ENCODE measurements around the gene RPS16. TPM values are rescaled to one million over a fixed set of nuclear protein-coding genes. Genes with fewer than 3 reads are reported as not detected.

RPS16 gene
- total and polyA plus RNA-seq, 9 donors = 261 to 2,619 (median 2,071) TPM

DNA sequence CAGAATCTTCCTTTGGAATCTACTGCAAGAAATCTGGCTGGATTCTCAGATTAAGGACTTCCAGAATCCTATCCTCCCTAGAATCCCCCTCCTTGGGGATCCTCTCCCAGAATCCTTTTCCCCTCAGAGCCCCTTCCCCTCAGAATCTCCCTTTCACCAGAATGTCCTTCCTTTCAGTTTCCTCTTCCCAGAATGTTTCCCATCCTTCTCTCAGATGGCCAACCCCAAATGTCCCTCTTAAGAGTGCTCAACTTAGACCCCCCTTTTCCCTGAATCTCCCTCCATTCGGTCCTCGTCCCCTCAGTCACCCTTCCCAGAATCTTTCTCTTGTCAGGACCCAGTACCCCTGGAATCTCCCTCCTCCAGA is 584 bp upstream of the RPS16 start:
- DNase-seq = no peak
- Histone ChIP-seq H3K4me3 (ENCODE audit: low read length) (peak overlapping the region; percentile 45), H3K36me3 (ENCODE audit: control insufficient read depth, insufficient read depth, low read length) (peaks cover 30% of the 10 kb centered on the region), H3K9me3 (replicated peaks; ENCODE audit: control insufficient read depth, low read depth, low read length) (no peaks in the 10 kb centered on the region), H3K27ac (ENCODE audit: low read length) (peak overlapping the region; percentile 96), H3K27me3 (ENCODE audit: control insufficient read depth, insufficient read depth, low read length) (no peaks in the 10 kb centered on the region), H3K4me1 (ENCODE audit: control insufficient read depth, insufficient read depth, low read length) (peaks cover 25% of the 10 kb centered on the region)
- WGBS (ENCODE audit: insufficient coverage) = 6% methylated on average over 2 of the region's 2 CpGs

DNA sequence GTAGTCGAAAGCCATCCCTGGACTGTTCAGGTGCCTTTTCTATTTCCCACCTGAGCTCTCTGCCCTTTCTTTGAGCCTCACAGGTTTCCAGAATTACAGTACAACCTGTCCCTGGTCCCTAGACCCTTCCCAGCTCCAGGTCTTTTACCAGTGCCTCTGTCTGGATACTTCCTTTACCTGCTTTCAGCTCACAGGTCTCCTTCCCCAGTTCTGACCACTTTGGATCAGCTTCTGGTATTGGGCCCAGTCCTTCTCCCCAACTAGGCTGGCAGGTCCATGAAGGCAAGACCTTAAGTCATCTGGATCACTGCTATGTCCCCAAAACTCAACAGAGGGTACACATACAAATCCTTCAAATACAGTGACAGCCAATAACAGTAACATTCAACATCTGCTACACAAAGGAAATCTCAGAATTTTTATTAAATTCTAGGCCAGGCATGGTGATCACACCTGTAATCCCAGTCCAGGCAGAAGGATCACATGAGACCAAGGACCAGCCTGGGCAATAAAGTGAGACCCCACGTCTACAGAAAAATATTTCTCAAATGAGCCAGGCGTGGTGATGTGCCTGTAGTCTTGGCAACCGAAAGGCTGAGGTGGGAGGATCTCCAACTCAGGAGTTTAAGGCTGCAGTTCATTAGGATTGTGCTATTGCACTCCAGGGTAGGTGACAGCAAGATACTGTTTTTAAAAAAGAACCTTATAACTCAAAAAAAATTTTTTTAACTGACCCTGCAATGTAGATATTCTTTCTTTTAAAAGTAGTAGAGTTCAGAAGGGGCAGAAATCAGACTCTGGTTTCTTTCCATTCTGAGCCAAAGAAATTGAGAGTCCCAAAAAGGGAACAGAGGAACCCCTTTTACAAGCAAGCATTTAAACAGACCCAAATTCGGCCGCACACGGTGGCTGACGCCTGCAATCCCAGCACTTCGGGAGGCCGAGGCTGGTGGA is 1.3 kb downstream of the RPS16 start:
- no peak for DNase-seq
- peak overlapping the region; percentile 86 for H3K4me3 ChIP-seq (ENCODE audit: low read length)
- H3K27me3 ChIP-seq (ENCODE audit: control insufficient read depth, insufficient read depth, low read length) = no peaks in the 10 kb centered on the region
- H3K9me3 ChIP-seq (replicated peaks; ENCODE audit: control insufficient read depth, low read depth, low read length) = no peaks in the 10 kb centered on the region
- H3K36me3 ChIP-seq (ENCODE audit: control insufficient read depth, insufficient read depth, low read length) = peaks cover 35% of the 10 kb centered on the region
- 69% methylated on average over 7 of the region's 10 CpGs for WGBS (ENCODE audit: insufficient coverage)
- H3K27ac ChIP-seq (ENCODE audit: low read length) = peak overlapping the region; percentile 0
- H3K4me1 ChIP-seq (ENCODE audit: control insufficient read depth, insufficient read depth, low read length) = peaks cover 30% of the 10 kb centered on the region

DNA sequence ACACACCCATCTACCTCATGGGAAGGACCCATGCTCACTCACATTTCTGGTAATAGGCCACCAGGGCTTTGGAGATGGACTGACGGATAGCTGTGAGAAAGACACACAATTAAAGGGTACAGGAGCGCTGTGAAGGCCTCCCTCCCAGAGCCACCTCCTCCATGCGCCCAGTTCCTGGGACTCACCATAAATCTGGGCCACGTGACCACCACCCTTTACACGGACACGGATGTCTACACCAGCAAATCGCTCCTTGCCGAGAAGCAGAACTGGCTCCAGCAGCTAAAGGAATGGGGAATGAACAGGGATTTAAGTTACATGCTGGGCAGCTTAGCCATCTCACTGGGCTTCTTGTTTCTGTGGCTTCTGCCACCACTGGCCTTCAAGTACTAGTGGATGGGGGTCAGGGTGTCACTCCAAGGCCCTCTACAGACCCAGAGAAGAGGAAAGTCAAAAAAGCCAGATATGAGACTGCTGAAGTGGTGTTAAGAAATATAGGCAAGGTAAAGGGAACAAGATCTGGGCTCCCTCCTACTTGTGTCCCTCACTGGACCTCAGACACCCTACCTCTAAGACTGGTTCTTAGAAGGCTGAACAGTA is 2.2 kb downstream of the RPS16 start:
- peaks cover 37% of the 10 kb centered on the region for H3K4me1 ChIP-seq (ENCODE audit: control insufficient read depth, insufficient read depth, low read length)
- DNase-seq = no peak
- no peaks in the 10 kb centered on the region for H3K27me3 ChIP-seq (ENCODE audit: control insufficient read depth, insufficient read depth, low read length)
- 100% methylated on average over 2 of the region's 8 CpGs for WGBS (ENCODE audit: insufficient coverage)
- H3K9me3 ChIP-seq (replicated peaks; ENCODE audit: control insufficient read depth, low read depth, low read length) = no peaks in the 10 kb centered on the region
- H3K36me3 ChIP-seq (ENCODE audit: control insufficient read depth, insufficient read depth, low read length) = peaks cover 35% of the 10 kb centered on the region
- no peak overlapping the region for H3K27ac ChIP-seq (ENCODE audit: low read length)
- no peak overlapping the region for H3K4me3 ChIP-seq (ENCODE audit: low read length)

DNA sequence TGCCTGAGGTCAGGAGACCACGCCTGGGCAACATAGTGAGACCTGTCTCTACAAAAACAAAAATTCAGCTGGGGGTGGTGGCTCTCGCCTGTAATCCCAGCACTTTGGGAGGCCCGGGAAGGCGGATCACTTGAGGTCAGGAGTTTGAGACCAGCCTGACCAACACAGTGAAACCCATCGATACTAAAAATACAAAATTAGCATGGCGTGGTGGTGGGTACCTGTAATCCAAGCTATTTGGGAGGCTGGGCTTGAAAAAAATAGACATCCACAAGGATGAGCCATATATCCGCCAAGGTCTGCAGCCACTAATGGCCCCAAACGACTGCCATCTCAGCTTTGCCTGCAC is 3.1 kb downstream of the RPS16 start:
- H3K4me3 ChIP-seq (ENCODE audit: low read length) = no peak overlapping the region
- H3K36me3 ChIP-seq (ENCODE audit: control insufficient read depth, insufficient read depth, low read length) = peaks cover 35% of the 10 kb centered on the region
- no peaks in the 10 kb centered on the region for H3K27me3 ChIP-seq (ENCODE audit: control insufficient read depth, insufficient read depth, low read length)
- 97% methylated on average over 5 of the region's 8 CpGs for WGBS (ENCODE audit: insufficient coverage)
- no peak overlapping the region for H3K27ac ChIP-seq (ENCODE audit: low read length)
- DNase-seq = no peak
- no peaks in the 10 kb centered on the region for H3K9me3 ChIP-seq (replicated peaks; ENCODE audit: control insufficient read depth, low read depth, low read length)
- H3K4me1 ChIP-seq (ENCODE audit: control insufficient read depth, insufficient read depth, low read length) = peaks cover 46% of the 10 kb centered on the region

DNA sequence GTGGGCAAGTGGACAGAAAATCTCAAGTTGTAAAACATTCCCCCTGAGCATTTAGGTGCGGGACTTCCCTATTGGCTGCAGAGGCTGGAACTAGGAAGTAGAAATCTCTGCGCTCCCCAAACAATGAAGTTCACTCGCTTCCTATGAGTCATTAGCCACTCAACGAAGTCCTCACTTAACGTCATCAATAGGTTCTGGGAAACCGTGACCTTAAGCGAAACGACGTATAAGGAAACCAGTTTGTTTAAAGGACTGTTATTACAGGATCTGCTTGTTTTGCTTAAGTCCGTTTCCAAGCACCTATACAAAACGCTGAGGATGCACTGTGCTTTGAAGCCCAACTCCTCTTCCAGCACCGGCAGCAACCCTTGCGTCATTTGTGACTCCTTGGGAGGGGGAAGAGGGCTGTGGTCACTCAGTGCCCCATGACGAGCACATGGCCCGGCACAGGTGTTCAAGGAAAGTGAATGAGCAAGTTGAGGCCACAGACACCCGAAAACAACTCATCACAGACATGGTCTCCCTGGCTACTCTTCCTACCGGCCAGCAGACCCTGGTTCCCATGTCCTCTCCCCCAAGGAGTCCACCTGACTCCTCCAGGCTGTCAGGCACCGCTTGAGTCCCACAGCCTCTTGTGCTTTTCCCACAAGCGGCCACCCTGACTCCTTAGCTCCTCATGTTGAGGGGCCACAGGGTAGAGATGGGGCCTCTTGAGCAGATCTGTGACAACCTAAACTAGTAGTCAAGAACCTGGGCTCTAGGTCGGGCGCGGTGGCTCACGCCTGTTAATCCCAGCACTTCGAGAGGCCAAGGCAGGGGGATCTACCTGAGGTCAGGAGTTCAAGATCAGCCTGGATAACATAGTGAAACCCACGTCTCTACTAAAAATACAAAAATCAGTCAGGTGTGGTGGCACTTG is 4.8 kb downstream of the RPS16 start:
- peak; percentile 76 for DNase-seq
- 80% methylated on average over 9 of the region's 25 CpGs for WGBS (ENCODE audit: insufficient coverage)
- peak overlapping the region; percentile 93 for H3K27ac ChIP-seq (ENCODE audit: low read length)
- H3K27me3 ChIP-seq (ENCODE audit: control insufficient read depth, insufficient read depth, low read length) = no peaks in the 10 kb centered on the region
- H3K4me1 ChIP-seq (ENCODE audit: control insufficient read depth, insufficient read depth, low read length) = peaks cover 41% of the 10 kb centered on the region
- H3K36me3 ChIP-seq (ENCODE audit: control insufficient read depth, insufficient read depth, low read length) = peaks cover 35% of the 10 kb centered on the region
- H3K9me3 ChIP-seq (replicated peaks; ENCODE audit: control insufficient read depth, low read depth, low read length) = no peaks in the 10 kb centered on the region
- no peak overlapping the region for H3K4me3 ChIP-seq (ENCODE audit: low read length)

DNA sequence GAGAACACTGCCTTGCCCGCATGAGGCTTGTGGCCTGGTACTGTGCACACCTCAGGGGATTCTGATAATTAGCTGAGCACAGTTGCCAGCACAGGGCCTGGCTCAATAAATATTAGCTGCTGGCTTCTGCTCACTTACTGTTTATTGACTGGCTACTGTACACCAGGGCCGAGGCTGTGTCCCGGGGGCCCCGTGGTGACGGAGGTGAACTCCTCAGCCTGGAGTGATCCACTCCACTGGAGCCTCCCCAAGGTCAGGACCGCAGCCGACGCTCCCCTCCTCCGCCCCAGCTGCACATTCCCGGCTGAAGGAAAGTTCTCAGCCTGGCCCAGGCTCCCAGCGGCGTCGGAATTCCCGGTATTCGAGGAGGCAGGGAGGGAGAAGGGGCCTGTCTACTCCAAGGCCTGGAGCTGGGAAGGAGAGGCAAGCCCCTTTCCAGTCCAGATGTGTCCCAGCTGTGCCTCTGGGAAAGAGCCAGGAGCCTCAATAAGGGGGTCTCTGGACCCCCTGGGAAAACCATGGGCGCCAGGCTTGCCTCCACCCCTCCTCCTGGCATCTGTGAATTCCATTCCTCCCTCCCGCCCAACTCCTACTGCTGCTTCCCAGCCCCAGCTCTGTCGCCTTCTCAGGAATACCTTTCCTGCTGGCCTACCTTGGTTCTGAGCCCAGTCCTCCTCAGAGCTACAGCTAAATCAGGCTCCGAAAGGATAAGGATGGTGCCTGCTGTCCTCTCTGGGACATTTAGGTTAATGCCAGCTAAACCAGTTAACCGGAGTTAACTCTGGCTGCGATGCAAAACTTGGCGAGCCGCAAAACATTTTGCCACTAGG is 7.3 kb downstream of the RPS16 start:
- WGBS (ENCODE audit: insufficient coverage) = 5% methylated on average over 16 of the region's 23 CpGs
- Histone ChIP-seq H3K4me3 (ENCODE audit: low read length) (no peak overlapping the region), H3K27me3 (ENCODE audit: control insufficient read depth, insufficient read depth, low read length) (no peaks in the 10 kb centered on the region), H3K9me3 (replicated peaks; ENCODE audit: control insufficient read depth, low read depth, low read length) (no peaks in the 10 kb centered on the region), H3K4me1 (ENCODE audit: control insufficient read depth, insufficient read depth, low read length) (peaks cover 23% of the 10 kb centered on the region), H3K27ac (ENCODE audit: low read length) (peak overlapping the region; percentile 96), H3K36me3 (ENCODE audit: control insufficient read depth, insufficient read depth, low read length) (peaks cover 45% of the 10 kb centered on the region)
- peak; percentile 94 for DNase-seq

DNA sequence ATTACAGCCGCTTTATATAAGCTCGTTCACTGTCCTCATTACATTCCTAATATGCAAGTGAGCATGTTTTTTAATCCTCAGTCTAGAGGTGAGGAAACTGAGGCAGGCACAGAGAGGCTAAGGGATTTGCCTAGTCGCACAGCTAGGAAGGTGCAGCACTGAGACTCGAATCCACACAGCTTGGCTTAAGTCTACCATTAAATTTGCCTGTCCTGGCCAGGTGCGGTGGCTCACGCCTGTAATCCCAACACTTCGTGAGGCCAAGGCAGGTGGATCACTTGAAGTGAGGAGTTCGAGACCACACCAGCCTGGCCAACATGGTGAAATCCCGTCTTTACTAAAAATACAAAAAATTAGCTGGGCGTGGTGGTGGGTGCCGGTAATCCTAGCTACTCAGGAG is 8.0 kb downstream of the RPS16 start:
- H3K4me3 ChIP-seq (ENCODE audit: low read length) = no peak overlapping the region
- WGBS (ENCODE audit: insufficient coverage) = 82% methylated on average over 4 of the region's 11 CpGs
- H3K27me3 ChIP-seq (ENCODE audit: control insufficient read depth, insufficient read depth, low read length) = no peaks in the 10 kb centered on the region
- H3K36me3 ChIP-seq (ENCODE audit: control insufficient read depth, insufficient read depth, low read length) = peaks cover 45% of the 10 kb centered on the region
- no peak for DNase-seq
- no peaks in the 10 kb centered on the region for H3K9me3 ChIP-seq (replicated peaks; ENCODE audit: control insufficient read depth, low read depth, low read length)
- H3K4me1 ChIP-seq (ENCODE audit: control insufficient read depth, insufficient read depth, low read length) = peaks cover 28% of the 10 kb centered on the region
- peak overlapping the region; percentile 96 for H3K27ac ChIP-seq (ENCODE audit: low read length)

DNA sequence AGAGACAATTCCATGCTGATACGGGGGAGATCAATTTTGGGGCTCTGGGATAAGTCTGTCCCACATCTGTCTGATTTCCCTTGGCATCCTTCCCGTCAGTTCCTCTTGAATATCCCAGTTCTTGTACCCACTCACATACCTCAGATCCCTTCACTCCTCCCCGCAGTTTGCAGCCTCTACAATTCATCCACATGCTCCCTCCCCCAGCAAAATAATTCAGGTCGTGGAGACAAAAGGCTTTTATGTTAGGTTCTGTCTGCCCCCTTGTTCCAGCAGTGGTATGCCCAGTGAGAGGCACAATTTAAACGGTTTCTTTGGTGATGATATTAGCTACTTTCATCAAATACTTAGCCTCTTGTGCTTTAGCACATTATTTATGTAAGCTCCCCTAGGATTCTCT is 9.6 kb downstream of the RPS16 start:
- peaks cover 49% of the 10 kb centered on the region for H3K36me3 ChIP-seq (ENCODE audit: control insufficient read depth, insufficient read depth, low read length)
- DNase-seq = no peak
- H3K9me3 ChIP-seq (replicated peaks; ENCODE audit: control insufficient read depth, low read depth, low read length) = no peaks in the 10 kb centered on the region
- 88% methylated on average over 2 of the region's 5 CpGs for WGBS (ENCODE audit: insufficient coverage)
- H3K4me1 ChIP-seq (ENCODE audit: control insufficient read depth, insufficient read depth, low read length) = peaks cover 29% of the 10 kb centered on the region
- H3K4me3 ChIP-seq (ENCODE audit: low read length) = no peak overlapping the region
- H3K27ac ChIP-seq (ENCODE audit: low read length) = no peak overlapping the region
- no peaks in the 10 kb centered on the region for H3K27me3 ChIP-seq (ENCODE audit: control insufficient read depth, insufficient read depth, low read length)

DNA sequence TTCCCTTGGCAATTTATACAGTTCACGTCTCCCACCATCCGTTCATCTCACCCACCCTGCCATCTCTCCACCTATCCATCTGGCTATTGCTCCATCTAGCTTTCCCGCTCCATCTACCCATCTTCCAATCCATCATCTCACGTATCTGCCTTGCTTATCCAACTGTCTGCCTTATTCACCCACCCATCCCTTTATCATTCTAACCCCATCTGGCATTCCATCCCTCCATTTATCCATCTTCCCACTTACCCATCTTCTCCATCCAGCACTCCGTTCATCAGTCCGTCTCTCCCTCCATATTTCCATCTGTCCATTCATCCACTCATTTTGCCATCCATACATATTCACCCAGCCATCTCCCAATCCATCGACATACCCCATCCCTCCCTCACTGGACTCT is 10.0 kb downstream of the RPS16 start:
- Histone ChIP-seq H3K36me3 (ENCODE audit: control insufficient read depth, insufficient read depth, low read length) (peaks cover 49% of the 10 kb centered on the region), H3K27ac (ENCODE audit: low read length) (no peak overlapping the region), H3K9me3 (replicated peaks; ENCODE audit: control insufficient read depth, low read depth, low read length) (no peaks in the 10 kb centered on the region), H3K27me3 (ENCODE audit: control insufficient read depth, insufficient read depth, low read length) (no peaks in the 10 kb centered on the region), H3K4me1 (ENCODE audit: control insufficient read depth, insufficient read depth, low read length) (peaks cover 25% of the 10 kb centered on the region), H3K4me3 (ENCODE audit: low read length) (no peak overlapping the region)
- WGBS (ENCODE audit: insufficient coverage) = 85% methylated on average over 6 of the region's 7 CpGs
- no peak for DNase-seq
